Subcutaneous abdominal adipose tissue (tissue), 5 donors: ENCODE results near the gene DEGS1.

Experiments
- H3K27ac ChIP-seq: one replicate; pipeline ENCODE4 v1.7.0; 2013; ENCODE audit warnings: low read depth, mild to moderate bottlenecking, inconsistent platforms, low read length, moderate library complexity
- H3K27me3 ChIP-seq, 5 donors: one replicate each; pipeline ENCODE4 v1.7.0; 2013; ENCODE audit warnings: low read length in 5 of 5, inconsistent platforms in 1 of 5; ENCODE audit not compliant: control insufficient read depth in 5 of 5, insufficient read depth in 4 of 5
- H3K36me3 ChIP-seq, 5 donors: one replicate each; pipeline ENCODE4 v1.7.0; 2013; ENCODE audit warnings: low read length in 5 of 5; ENCODE audit not compliant: control insufficient read depth in 5 of 5, insufficient read depth in 5 of 5
- H3K4me1 ChIP-seq, 5 donors: one replicate each; pipeline ENCODE4 v1.7.0; 2013; ENCODE audit warnings: low read length in 5 of 5, mild to moderate bottlenecking in 3 of 5, moderate library complexity in 1 of 5; ENCODE audit not compliant: control insufficient read depth in 5 of 5, insufficient read depth in 5 of 5
- H3K4me3 ChIP-seq, 5 donors: one replicate each; pipeline ENCODE4 v1.7.0; 2013; ENCODE audit warnings: low read length in 5 of 5, low read depth in 1 of 5
- H3K9ac ChIP-seq, 5 donors: one replicate each; pipeline ENCODE4 v1.7.0; 2013; ENCODE audit warnings: low read length in 5 of 5, mild to moderate bottlenecking in 4 of 5, moderate library complexity in 3 of 5
- H3K9me3 ChIP-seq, 5 donors: one replicate each; pipeline ENCODE4 v1.7.0; 2013; ENCODE audit warnings: low read length in 5 of 5; ENCODE audit not compliant: control insufficient read depth in 5 of 5
- donor health status: healthy.
- donor health status: healthy.
- donor health status: healthy.
- donor health status: healthy.
- donor health status: healthy.

The DEGS1 gene

DNA sequence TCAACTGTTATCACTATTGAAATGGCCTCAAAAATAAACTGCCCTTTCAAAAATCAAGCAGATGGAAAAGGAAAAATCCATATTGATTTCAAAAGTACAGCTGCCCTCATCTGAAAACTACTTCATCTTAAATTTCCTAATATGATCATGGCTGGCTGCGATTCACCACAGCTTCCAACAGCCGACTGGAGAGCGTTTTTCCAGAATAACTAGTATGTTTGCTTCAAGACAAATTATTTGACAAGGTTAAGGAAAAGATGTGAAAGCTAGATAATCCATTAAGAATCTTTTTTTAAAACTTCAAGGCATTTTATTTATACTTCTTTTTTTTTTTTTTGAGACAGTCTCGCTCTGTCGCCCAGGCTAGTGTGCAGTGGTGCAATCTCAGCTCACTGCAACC, 4.1 kb upstream of the DEGS1 start:
- no peaks in the 10 kb centered on the region for H3K27me3 ChIP-seq
- H3K27ac ChIP-seq = no peak overlapping the region
- H3K36me3 ChIP-seq = no peaks in the 10 kb centered on the region
- no peak overlapping the region for H3K4me3 ChIP-seq
- H3K4me1 ChIP-seq = peaks cover 3 to 15% (median 6%) of the 10 kb centered on the region in 5 donors
- no peak overlapping the region for H3K9ac ChIP-seq
- no peaks in the 10 kb centered on the region for H3K9me3 ChIP-seq

DNA sequence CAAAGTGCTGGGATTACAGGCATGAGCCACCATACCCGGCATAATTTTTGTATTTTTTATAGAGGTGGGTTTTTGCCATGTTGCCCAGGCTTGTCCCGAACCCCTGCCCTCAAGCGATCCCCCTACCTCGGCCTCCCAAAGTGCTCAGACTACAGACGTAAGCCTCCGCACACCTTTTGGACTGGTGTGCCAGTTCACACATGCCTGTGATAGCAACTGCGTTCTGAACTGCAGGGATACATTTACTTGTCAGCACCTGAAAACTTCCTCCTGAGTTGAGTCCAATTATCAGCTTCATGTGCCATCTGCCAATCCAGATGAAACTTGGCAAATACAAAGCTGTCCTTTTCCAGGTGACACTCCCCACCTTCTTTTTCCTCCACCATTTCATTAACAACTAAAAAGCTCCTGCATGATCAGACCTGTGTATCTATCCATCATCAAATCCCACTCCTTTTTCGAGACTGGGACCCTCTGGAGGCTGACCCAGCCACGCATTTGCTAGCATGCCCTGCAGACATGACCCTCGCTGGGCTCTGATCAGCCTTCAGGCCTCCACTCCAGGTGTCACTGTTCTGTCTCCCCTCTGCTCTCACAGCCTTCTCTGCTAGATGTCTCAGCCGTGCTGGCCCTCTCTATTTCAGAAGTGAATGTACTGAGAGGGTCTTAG, 2.1 kb upstream of the DEGS1 start:
- H3K4me1 ChIP-seq = peaks cover 3 to 25% (median 23%) of the 10 kb centered on the region in 5 donors

DNA sequence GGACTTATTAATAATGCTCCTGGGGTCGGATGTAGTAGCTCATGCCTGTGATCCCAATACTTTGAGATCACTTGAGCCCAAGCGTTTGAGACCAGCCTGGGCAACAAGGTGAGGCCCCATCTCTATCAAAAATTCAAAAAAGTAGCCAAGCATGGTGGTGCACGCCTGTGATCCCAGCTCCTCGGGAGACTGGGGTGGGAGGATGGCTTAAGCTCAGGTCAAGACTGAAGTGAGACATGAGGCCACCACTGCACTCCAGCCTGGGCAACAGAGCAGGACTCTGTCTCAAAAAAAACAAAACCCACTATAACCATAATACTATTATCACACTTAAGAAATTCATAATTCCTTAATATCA, 1.6 kb upstream of the DEGS1 start:
- Histone ChIP-seq H3K4me1 (peaks cover 3 to 28% (median 23%) of the 10 kb centered on the region in 5 donors), H3K27ac (no peak overlapping the region), H3K9me3 (no peaks in the 10 kb centered on the region), H3K9ac (no peak overlapping the region), H3K27me3 (no peaks in the 10 kb centered on the region), H3K4me3 (no peak overlapping the region), H3K36me3 (peaks cover 0 to 2% (median 0%) of the 10 kb centered on the region in 5 donors)

More for the DNA sequence above, 2.1 kb upstream of the DEGS1 start:
- Histone ChIP-seq H3K9ac (no peak overlapping the region), H3K27me3 (no peaks in the 10 kb centered on the region), H3K36me3 (peaks cover 0 to 1% (median 0%) of the 10 kb centered on the region in 5 donors), H3K27ac (no peak overlapping the region), H3K9me3 (no peaks in the 10 kb centered on the region), H3K4me3 (no peak overlapping the region)

DNA sequence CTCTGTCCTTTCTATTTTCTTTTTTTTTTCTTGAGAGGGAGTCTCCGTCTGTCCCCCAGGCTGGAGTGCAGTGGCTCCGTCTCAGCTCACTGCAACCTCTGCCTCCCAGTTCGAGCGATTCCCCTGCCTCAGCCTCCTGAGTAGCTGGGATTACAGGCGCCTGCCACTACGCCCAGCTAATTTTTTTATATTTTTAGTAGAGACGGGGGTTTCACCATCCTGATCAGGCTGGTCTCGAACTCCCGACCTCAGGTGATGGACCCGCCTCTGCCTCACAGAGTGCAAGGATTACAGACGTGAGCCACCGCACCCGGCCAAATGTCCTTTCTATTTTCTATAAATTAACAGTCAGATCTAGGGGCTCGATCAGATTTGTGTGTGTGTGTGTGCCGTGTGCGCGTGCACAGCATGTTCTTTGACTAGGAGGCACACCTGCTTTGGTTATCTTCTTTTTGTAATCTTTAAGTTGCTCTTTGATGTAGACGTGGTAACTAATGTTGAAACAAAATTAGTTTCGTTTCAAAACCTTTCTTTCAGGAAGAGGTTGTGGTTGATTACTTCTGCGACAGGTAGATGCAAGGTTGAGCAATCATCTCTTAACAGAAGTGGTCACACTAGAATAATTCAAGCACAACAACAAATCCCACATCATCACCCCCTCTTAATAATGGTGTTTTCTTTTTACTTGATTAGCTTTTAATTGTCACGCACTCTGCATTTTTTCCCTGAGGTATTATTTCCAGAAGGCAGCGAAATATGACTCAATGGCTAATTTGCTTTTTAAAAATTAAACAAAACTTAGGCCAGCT, 779 bp upstream of the DEGS1 start:
- Histone ChIP-seq H3K27ac (peak overlapping the region; percentile 98), H3K9ac (peak overlapping the region in 4 of 5 donors; percentile 73 to 82 (median 76)), H3K36me3 (peaks cover 0 to 2% (median 0%) of the 10 kb centered on the region in 5 donors), H3K27me3 (no peaks in the 10 kb centered on the region), H3K4me1 (peaks cover 3 to 28% (median 23%) of the 10 kb centered on the region in 5 donors), H3K4me3 (peak overlapping the region; percentile 55 to 89 (median 88)), H3K9me3 (no peaks in the 10 kb centered on the region)

DNA sequence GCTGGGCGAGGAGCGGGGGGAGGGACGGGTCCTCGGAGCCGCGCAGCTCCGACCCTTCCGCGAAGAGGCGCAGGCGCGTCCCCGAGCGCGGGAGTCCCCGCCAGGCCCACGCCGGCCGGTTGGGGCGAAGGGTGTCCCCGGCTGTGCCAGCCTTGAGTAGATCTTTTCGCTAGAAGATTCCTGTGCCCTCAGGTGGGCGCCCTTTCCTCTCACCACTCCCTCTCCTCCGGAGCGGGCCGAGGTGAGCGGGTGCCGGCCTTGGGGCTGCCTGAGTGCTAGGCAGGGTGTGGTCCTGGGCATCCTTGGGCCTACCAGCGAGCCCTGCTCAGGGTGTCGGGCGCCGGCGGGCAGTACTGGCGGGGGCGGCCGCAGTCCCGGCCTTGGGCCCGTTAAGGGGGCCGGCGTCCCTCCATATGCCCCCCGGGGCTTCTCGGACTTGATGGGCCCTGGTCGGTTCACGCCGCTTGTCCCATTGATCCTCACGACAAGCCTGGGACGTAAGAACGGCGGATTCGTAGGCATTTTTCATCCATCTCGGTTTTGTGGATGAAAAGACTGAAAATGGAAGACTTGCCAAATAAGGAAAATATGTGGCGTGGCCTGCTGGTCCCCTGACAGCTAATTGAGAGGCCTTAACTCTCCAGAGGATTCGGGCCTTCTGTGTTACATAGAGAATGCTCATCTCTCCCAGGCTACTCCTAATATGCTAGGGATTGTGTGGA, 712 bp downstream of the DEGS1 start:
- Histone ChIP-seq H3K4me3 (peak overlapping the region; percentile 87 to 89 (median 88)), H3K4me1 (peaks cover 3 to 29% (median 23%) of the 10 kb centered on the region in 5 donors), H3K36me3 (peaks cover 0 to 2% (median 0%) of the 10 kb centered on the region in 5 donors), H3K27me3 (no peaks in the 10 kb centered on the region), H3K27ac (peak overlapping the region; percentile 98), H3K9me3 (no peaks in the 10 kb centered on the region), H3K9ac (peak overlapping the region; percentile 75 to 98 (median 95))

DNA sequence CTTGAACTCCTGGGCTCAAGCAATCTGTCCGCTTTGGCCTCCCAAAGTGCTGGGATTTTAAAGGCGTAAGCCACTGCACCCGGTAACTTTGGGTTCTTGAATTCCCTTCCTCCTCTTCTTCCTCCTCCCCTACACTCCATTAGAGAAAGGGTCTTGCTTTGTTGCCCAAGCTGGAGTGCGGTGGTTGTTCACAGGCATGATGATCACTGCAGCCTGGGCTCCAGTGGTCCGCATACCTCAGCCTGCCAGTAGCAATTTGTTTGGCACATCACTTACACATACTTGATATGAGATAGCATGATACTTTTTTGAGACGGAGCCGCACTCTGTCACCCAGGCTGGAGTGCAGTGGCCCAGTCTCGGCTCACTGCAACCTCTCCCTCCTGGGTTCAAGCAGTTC, 2.2 kb downstream of the DEGS1 start:
- Histone ChIP-seq H3K4me1 (peaks cover 3 to 33% (median 23%) of the 10 kb centered on the region in 5 donors), H3K36me3 (peaks cover 0 to 8% (median 6%) of the 10 kb centered on the region in 5 donors), H3K9ac (no peak overlapping the region), H3K27ac (peak overlapping the region; percentile 98), H3K9me3 (no peaks in the 10 kb centered on the region), H3K4me3 (peak overlapping the region in 4 of 5 donors; percentile 17 to 89 (median 88)), H3K27me3 (no peaks in the 10 kb centered on the region)

DNA sequence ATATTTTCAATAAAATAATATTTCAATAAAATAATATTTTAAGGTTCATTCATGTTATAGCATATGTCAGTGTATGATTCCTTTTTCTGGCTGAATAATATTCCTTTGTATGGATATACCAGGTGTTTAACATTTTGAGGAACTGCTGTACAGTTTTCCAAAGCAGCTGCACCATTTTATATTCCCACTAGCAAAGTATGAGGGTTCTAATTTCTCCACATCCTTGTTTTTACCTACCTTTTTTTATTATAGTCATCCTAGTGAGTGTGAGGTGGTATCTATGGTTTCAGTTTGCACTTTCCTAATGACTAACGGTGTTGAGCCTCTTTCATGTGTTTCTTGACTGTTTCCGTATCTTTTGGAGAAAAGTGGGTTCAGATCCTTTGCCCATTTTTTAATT, 5.2 kb downstream of the DEGS1 start:
- Histone ChIP-seq H3K4me3 (no peak overlapping the region), H3K36me3 (peaks cover 2 to 19% (median 18%) of the 10 kb centered on the region in 5 donors), H3K9ac (no peak overlapping the region), H3K9me3 (no peaks in the 10 kb centered on the region), H3K4me1 (peaks cover 0 to 26% (median 16%) of the 10 kb centered on the region in 5 donors), H3K27ac (no peak overlapping the region), H3K27me3 (no peaks in the 10 kb centered on the region)

DNA sequence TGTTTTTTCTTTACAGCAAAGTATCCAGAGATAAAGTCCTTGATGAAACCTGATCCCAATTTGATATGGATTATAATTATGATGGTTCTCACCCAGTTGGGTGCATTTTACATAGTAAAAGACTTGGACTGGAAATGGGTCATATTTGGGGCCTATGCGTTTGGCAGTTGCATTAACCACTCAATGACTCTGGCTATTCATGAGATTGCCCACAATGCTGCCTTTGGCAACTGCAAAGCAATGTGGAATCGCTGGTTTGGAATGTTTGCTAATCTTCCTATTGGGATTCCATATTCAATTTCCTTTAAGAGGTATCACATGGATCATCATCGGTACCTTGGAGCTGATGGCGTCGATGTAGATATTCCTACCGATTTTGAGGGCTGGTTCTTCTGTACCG, 6.5 kb downstream of the DEGS1 start:
- peaks cover 8 to 29% (median 21%) of the 10 kb centered on the region in 5 donors for H3K36me3 ChIP-seq
- H3K27me3 ChIP-seq = no peaks in the 10 kb centered on the region
- H3K9ac ChIP-seq = no peak overlapping the region
- no peak overlapping the region for H3K4me3 ChIP-seq
- no peak overlapping the region for H3K27ac ChIP-seq
- H3K4me1 ChIP-seq = peaks cover 0 to 19% (median 9%) of the 10 kb centered on the region in 5 donors
- H3K9me3 ChIP-seq = no peaks in the 10 kb centered on the region

DNA sequence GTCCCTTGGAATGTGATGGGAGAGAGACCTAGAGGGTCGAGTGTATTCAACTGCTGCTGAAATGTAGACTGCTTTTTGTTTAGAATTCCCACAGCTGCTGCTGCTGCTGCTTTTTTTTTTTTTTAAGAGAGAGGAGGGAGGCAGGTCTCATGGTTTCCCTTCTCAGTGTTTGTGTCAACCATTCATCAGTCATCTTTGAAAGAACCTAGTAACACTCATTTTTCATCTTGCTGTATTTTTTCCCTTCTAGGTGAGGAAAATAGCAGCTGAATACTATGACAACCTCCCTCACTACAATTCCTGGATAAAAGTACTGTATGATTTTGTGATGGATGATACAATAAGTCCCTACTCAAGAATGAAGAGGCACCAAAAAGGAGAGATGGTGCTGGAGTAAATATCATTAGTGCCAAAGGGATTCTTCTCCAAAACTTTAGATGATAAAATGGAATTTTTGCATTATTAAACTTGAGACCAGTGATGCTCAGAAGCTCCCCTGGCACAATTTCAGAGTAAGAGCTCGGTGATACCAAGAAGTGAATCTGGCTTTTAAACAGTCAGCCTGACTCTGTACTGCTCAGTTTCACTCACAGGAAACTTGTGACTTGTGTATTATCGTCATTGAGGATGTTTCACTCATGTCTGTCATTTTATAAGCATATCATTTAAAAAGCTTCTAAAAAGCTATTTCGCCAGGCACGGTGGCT, 9.2 kb downstream of the DEGS1 start:
- Histone ChIP-seq H3K36me3 (peaks cover 8 to 29% (median 19%) of the 10 kb centered on the region in 5 donors), H3K4me1 (peaks cover 0 to 12% (median 0%) of the 10 kb centered on the region in 5 donors), H3K27me3 (no peaks in the 10 kb centered on the region), H3K4me3 (no peak overlapping the region), H3K27ac (no peak overlapping the region), H3K9ac (no peak overlapping the region), H3K9me3 (no peaks in the 10 kb centered on the region)
